HG02610 (cell line): Measurements from ENCODE around the gene FAM234B.

Source experiments
- ATAC-seq: cut with Tn5 transposase; IDR thresholded peaks from one replicate; pipeline ENCODE4 v1.9.1; 2021; ENCODE audit warnings: mild to moderate bottlenecking, moderate library complexity; ENCODE audit not compliant: unreplicated experiment

FAM234B gene

DNA sequence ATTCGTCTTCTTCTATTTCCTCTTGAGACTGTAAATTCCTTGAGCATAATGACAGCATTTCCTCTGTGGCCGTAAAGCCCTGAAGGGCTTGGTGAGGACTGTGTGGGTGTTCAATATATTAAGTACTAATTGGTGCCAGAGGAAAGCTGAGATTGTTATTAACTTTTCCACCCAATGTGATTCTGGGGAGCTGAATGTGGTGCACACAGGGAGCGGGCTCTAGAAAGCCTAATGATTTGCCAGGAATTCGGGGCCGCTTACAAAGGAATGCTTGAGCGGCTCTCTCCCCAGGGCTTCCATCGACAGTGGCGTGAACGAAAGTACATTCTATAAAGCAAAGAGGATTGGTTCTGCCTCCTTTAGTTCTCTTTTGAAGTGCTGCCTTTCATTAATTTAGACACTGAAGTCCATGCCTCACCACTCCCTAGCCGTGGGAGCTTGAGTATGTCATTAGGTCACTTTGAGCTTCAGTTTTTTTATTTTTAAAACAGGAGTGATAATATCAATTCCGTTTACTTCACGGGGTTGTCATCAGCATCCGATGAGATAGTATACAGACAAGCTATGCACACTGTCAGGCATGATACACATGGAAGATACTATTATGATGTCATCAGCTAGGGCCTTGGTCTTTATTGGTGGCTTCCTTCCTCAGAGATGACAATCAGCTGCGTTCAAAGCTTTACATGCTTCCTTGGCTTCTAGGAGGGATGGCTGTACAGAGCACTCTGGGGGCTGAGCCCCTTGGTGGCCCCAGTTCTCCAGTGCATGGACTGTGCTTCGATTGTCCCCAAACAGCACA, 70.3 kb downstream of the FAM234B start:
- ATAC-seq: no peak

DNA sequence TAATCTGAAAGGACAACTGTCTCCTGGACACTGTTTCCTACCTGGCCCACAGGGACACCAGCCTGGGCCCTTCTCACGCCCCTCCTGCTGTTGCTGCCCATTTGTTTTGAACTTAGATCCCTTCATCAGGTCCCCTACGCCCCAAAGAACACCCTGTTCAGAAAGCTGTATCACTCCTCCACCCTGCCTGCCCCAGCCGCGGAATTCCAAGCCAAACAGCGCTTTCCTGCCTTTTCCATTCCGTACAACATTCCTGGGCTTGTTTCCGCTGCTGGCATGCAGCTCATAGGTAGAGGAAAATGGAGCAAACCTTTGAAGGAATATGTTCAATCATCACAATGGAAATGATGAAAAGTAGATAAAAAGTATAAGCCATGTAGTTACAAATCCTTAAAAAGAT, 72.1 kb downstream of the FAM234B start:
- ATAC-seq: no peak

DNA sequence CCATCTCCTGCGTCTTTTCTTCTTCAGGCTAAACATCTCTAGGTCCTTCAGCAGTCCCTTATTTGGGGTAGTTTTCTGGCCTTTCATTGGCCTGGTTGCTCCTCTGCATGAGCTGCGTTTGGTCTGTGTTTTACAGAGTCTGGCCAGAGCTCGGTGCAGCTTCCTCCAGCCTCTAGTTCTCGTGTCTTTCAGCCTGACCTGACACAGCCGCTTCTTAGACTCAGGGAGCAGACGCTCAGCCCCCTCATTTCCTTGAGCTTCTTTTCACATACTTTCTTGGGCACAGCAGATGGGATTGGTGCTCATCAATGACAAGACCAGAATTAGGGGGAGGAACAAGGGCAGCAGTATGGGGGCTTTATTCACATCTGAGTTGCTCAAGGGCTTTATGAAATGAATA, 72.8 kb downstream of the FAM234B start:
- no peak for ATAC-seq

DNA sequence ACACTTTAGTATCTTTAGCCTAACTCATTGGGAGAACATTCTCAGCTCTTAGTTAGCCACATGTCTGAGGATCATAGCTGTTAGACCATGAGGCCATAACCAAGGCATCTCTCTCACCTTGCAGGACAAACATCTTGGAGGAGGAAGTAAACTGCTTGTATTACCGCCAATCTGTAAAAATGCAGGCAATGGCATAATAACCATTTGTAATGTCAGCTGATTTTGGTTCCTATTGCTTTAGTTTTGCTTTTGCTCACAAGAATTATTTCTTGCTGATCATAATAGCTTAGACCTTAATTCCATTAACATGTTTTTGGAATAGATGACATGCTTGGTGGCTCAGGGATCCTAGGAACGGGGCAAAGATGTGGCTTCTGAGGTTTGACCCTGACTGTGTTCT, 75.6 kb downstream of the FAM234B start:
- no peak for ATAC-seq

DNA sequence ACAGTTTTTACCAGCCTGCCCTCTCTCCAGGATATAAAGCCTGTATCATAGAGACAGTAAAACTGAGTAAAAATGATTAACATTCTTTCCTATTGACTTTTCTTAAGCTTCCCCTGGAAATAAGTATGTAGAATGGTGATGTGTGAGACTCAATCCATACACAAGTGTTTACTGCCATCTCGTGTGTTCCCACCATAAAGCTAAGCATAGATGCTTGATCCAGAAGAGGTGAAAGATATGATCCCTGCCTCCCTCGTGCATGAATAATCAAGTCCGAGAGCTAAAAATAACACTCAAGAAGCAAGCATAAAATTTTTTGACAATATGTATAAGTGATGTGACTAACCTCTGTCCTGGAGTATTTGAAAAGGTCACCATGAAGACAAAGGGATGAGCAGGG, 76.2 kb downstream of the FAM234B start:
- ATAC-seq: no peak

DNA sequence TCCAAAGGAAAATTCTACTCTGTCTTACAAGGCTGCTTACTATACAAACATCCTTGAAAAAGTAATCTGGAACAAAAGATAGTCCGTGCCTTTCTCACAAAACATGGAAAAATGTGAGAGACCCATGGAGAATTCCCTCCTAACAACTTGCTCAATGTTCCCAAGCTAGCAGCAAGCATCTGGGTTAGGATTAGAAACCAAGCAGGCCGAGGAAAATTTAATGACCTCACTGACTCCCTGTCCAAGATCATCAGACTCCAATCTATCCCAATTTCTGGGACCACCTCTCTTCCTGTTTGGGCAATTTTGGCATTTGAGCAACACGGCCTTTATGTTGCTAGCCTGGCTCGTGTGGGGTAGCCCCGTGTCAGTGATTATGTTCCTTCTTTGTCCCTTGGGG, 77.4 kb downstream of the FAM234B start:
- ATAC-seq: no peak

DNA sequence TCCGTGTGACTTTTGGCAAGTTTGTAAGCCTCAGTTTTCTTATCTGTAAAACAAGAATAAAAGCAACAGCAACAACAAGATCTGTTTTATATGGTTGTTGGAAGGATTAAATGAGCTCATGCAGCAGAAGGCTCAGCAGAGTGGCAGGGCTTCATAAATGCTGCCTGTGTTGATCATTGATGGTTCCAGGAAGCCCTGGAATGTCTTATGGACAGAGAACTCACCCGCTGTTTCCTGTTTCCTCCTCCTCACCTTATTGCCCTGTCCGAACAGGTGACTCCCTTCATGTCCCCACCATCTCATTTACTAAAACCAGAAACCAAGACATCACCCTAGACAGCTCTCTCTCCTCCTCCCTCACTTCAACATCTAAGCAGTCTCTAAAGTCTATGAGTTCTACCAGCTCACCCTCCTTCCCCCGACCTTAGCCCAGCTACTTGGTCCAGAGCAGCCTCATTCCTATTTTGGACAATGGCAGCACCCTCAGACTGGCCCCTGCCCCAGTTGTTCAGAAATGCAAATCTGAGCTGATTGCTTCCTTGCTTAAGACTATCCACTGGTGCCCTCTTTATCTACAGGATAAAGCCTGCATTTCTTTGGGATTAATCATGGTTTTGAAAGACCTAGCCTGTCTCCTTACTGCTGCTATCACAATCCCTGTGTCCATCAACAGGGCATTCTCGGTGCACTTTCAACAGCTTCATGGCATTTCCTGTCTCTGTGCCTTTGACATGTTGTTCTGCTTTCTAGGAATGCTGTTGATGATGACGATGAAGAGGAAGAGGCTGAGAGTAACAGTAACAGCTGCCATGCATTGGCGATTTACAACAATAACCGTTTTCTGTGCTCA, 80.7 kb downstream of the FAM234B start:
- ATAC-seq: no peak

DNA sequence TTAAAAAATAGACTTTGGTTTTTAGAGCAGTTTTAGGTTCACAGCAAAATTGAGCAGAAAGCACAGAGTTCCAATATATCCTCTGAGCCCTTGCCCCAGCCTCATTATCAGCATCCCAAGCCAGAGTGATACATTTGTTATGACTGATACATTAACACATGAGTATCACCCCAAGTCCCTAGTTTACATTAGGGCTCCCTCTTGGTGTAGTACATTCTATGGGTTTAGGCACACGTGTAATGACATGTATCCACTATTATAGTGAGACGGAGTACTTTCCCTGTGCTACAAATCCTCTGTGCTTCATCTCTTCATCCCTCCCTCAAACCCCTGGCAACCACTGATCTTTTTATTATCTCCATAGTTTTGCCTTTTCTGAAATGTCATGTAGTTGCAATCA, 81.8 kb downstream of the FAM234B start:
- no peak for ATAC-seq

DNA sequence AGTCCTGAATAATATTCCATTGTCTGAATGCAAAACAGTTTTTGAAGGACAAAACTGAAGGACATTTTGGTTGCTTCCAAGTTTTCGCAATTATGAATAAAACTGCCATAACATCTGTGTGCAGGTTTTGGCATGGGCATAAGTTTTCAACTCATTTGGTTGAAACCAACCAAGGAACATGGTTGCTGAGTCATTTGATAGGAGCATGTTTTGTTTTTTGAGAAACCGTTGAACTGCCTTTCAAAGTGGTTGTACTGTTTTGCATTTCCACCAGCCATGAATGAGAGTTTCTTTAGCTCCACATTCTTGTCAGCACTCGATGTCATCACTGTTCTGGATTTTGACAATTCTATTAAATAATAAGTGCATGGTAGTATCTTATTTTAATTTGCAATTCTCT, 82.3 kb downstream of the FAM234B start:
- ATAC-seq: no peak

DNA sequence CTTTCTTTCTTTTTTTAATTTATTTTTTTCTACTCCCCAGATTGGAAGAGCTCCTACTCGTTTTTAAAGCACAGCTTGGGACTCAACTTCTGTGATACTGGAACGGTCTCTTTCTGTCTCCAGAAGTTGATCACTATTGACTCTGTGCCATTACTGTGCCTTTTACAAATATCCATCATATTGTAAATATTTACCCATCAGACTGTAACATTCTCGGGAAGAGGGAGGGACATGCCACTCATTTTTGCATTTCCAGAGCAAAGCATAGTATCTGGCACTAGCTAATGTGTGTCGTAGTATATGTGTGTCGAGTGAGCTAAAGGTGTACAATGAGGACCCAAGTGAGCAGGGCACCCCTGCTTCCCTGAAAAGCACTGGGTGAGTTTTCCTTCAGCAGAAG, 83.3 kb downstream of the FAM234B start:
- ATAC-seq: no peak

DNA sequence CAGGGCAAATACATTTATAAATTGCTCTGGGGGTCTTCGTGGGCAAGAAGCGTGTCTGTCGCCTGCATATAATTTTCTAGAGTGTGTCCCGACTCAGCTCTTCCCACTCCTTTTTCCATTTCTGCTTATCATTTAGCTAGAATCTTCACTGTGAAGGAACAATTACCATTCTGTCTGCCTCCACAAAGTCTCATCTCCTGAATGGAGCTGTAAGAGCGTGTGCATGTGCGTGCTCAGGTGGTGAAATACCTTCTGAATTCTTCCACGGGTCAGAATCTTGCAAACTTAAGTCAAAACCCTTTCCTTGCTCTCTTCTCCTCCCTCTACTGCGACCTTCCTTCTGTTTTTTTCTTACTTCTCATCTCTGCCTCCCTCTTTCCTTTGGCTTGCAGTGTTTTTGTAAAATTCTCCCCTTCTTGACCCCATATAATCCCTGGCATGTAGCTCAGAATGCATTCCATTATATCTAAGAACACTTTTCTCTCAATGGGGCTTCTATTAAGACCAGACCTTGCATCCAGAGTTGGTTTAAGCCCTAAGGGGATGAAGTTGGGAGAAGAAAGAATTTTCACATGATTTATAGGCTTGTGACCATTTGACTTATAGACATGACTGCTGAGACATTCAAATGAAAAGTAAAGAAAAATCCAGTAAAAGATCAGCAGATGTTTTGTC, 84.2 kb downstream of the FAM234B start:
- no peak for ATAC-seq

DNA sequence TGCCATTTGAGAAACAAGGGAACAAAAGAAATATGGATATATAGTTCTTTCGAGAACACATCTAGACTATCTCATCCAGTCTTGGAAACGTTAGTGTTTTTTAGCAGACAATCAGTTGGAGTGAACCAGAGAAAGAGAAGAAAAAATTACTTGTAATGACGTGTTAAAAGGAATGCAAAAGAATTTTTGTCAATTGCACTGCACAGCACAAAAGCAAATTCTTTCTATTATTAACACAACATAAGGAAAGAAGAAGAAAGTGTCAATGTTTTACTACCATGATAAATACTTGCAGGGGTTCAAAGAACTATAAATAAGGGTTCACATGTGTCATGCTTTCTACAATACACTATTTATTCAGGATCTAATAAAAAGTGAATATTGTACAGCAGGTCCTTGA, 86.8 kb downstream of the FAM234B start:
- no peak for ATAC-seq
